GM12874 (cell line): Measurements from ENCODE around the gene RPL18.

ENCODE experiments used
- TF ChIP-seq, protein P1 (sequence below): IDR thresholded peaks from 2 replicates; pipeline ENCODE4 v1.5.1; 2011; ENCODE audit warnings: low read depth, mild to moderate bottlenecking, control low read depth, low read length, moderate library complexity; ENCODE audit not compliant: insufficient read depth

RPL18 gene

GRCh38 chr19:48636859-48637448 is 18.0 kb upstream of the RPL18 start, which contains the start of gene DBP:
Gene DBP, minus strand, starts transcription at chr19:48637379. Its CDS starts 385 bp downstream, at chr19:48636994.
- TF ChIP-seq, protein P1, sequence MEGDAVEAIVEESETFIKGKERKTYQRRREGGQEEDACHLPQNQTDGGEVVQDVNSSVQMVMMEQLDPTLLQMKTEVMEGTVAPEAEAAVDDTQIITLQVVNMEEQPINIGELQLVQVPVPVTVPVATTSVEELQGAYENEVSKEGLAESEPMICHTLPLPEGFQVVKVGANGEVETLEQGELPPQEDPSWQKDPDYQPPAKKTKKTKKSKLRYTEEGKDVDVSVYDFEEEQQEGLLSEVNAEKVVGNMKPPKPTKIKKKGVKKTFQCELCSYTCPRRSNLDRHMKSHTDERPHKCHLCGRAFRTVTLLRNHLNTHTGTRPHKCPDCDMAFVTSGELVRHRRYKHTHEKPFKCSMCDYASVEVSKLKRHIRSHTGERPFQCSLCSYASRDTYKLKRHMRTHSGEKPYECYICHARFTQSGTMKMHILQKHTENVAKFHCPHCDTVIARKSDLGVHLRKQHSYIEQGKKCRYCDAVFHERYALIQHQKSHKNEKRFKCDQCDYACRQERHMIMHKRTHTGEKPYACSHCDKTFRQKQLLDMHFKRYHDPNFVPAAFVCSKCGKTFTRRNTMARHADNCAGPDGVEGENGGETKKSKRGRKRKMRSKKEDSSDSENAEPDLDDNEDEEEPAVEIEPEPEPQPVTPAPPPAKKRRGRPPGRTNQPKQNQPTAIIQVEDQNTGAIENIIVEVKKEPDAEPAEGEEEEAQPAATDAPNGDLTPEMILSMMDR, result peak; percentile 37

DNA sequence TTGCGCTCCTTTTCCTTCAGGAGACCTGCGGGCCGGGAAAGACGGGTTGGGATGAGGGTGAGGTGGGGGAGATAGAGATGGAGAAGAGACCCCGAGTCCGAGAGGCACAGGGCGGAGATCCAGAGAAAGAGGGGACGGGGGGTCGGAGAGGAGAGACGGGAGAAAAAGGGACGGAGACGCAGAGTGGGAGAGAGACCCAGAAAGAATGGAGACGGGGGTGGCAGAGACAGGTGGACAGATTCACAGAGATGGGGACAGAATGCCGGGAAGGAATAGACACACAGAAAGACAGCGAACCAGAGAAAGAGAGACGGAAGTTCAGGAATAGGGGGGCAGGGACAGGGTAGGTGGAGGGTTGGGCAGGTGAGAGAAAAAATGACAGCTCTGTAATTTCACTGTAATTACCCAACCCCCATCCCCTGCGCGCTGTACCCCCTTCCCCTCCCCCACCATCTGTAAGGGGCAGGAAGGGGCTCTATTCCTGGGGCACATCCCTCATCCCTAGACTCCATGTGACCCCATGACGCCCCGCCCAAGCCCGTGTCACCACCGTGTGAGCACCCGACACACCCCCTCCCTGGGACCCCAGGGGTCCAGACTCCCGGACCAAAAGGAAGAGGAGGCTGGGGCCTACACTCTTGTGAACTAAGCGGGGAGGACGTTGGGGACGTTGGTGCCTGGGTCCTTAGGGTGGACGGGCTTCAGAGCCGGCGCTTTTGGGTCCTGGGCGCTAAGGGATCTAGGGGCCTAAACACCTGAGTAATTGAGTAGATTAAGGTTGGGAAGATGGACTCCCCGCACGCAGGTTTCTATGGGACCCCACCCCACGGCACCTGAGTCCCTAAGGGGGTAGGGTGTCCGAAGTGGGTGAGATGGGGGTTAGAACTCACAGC is 17.2 kb upstream of the RPL18 start:
- TF ChIP-seq, protein P1, result no peak

DNA sequence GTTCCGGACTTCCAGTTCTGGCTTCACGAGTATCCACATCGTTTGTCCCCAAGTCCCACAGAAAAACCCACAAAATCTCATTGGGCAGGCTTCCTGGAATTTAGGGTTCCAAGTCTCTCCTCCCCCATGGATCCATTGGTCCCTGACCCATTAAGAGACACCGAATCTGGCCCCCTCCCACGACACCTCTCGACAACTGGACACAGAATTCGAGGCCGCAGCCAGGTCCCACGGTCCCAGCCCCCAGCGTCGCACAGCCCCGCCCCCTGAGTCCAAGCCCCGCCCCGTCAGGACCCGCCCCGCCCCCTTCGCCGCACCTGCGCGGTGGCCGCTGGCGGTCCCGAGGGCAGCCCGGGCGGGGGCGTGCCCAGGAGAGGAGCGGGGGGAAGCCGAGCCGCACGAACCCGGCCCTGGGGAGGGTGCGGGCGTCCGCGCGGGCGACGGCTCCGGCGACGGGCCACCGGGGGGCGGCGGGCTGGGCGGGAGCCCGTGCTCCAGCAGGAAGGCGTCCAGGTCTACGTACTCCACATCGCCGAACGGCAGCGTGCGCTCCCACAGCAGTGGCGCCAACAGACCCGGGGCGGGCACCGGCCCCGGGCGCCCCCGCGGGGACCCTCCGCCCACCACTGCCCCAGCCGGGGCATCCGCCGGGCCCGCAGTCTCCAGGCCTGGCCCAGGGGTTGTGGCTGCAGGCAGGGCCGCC is 16.4 kb upstream of the RPL18 start:
- TF ChIP-seq, protein P1, result no peak

- TF ChIP-seq, protein P1, result no peak
Observed at GRCh38 chr19:48634424-48635262, 15.7 kb upstream of the RPL18 start.

DNA sequence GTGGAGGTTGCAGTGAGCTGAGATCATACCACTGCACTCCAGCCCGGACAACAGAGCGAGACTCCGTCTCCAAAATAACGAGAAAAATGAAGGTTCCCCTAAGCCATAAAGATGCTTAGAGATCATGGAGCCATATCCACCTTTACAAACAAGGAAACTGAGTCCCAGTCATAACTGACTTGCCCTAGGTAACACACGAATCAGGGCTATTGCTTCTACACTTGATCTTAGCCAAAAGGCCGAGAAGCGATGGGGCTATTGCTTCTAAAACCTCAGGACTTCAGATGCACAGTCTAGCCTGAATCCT is 15.0 kb upstream of the RPL18 start:
- TF ChIP-seq, protein P1, result no peak

GRCh38 chr19:48633148-48634035 is 14.4 kb upstream of the RPL18 start:
- TF ChIP-seq, protein P1, result no peak
